Activated CD4-positive, alpha-beta T cell treated with anti-CD3 and anti-CD28 coated beads, Interleukin-2, amount 50 U/mL, for 16 hours (primary cell): ENCODE measurements around the gene ARHGEF10L.

Source experiments
- DNase-seq: peaks from one replicate; pipeline ENCODE4 v3.0.0-alpha.2; 2020

Gene ARHGEF10L

GRCh38 chr1:17663646-17664045 lies 124.1 kb downstream of the ARHGEF10L start:
- no peak for DNase-seq

- no peak for DNase-seq
Measured at GRCh38 chr1:17664322-17664721, 124.8 kb downstream of the ARHGEF10L start.

GRCh38 chr1:17665054-17665453 lies 125.6 kb downstream of the ARHGEF10L start:
- no peak for DNase-seq

GRCh38 chr1:17665950-17666720 lies 126.6 kb downstream of the ARHGEF10L start:
- no peak for DNase-seq

GRCh38 chr1:17667641-17668040 lies 128.1 kb downstream of the ARHGEF10L start:
- no peak for DNase-seq

- no peak for DNase-seq
Measured at GRCh38 chr1:17668195-17668594, 128.7 kb downstream of the ARHGEF10L start.

GRCh38 chr1:17668624-17669175 lies 129.2 kb downstream of the ARHGEF10L start:
- no peak for DNase-seq

- no peak for DNase-seq
Measured at GRCh38 chr1:17669305-17669704, 129.8 kb downstream of the ARHGEF10L start.

GRCh38 chr1:17669866-17670451 lies 130.5 kb downstream of the ARHGEF10L start:
- no peak for DNase-seq

GRCh38 chr1:17670587-17671313 lies 131.3 kb downstream of the ARHGEF10L start:
- no peak for DNase-seq

- no peak for DNase-seq
Measured at GRCh38 chr1:17671314-17671705, 131.8 kb downstream of the ARHGEF10L start.

- DNase-seq, result no peak
Measured at GRCh38 chr1:17671741-17672140, 132.2 kb downstream of the ARHGEF10L start.

GRCh38 chr1:17672226-17672625 lies 132.7 kb downstream of the ARHGEF10L start:
- no peak for DNase-seq

GRCh38 chr1:17673329-17674072 lies 134.0 kb downstream of the ARHGEF10L start:
- no peak for DNase-seq

GRCh38 chr1:17674726-17675500 lies 135.4 kb downstream of the ARHGEF10L start:
- DNase-seq, result no peak

- DNase-seq, result no peak
Measured at GRCh38 chr1:17675744-17676143, 136.2 kb downstream of the ARHGEF10L start.

- DNase-seq, result no peak
Measured at GRCh38 chr1:17676387-17677060, 137.0 kb downstream of the ARHGEF10L start.

GRCh38 chr1:17678011-17678410 lies 138.5 kb downstream of the ARHGEF10L start:
- no peak for DNase-seq

GRCh38 chr1:17679856-17680255 lies 140.4 kb downstream of the ARHGEF10L start:
- DNase-seq, result no peak

- no peak for DNase-seq
Measured at GRCh38 chr1:17680308-17680707, 140.8 kb downstream of the ARHGEF10L start.

GRCh38 chr1:17682400-17682799 lies 142.9 kb downstream of the ARHGEF10L start:
- DNase-seq, result no peak

GRCh38 chr1:17683598-17683997 lies 144.1 kb downstream of the ARHGEF10L start:
- no peak for DNase-seq
